T47D (cell line): ENCODE data around the gene FOXRED2.

Experiments
- DNase-seq, 2 experiments: peaks; one replicate each; pipeline versions ENCODE4 v3.0.0 to v3.0.0-alpha.2; 2011 to 2012; ENCODE audit warnings: low read depth in 1 of 2, low spot score in 1 of 2
- JUND ChIP-seq: IDR thresholded peaks from 2 replicates; pipeline ENCODE4 v1.6.1; 2012; ENCODE audit warnings: low read depth
- in situ Hi-C: cut with HindIII; loops from 2 replicates; pipeline ENCODE4 v1.10.0; 2016; ENCODE audit warnings: low sequenced_read_pairs, low pct_unique_long_range_greater_than_20kb

FOXRED2 gene

DNA sequence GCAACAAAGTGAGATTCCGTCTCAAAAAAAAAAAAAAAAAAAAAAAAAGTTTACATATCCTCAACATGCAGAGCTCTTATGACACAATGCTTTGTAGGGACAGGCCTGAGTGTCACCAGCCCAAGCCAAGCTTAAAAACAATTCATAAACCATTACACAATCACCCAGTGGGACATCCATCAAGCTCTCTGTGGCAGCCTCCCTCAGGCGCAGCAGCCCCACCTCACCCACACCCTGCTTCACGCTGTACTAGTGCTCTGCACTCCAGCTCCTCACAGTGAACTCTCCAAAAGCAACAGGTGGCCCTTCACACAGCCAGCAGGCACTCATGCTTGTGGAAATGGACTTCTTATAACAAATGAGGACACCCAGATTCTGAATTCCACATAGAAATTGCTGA is 3.5 kb upstream of the FOXRED2 start:
- no peak for TF ChIP-seq JUND
- no peak for DNase-seq
- in situ Hi-C loops: no loop called here

DNA sequence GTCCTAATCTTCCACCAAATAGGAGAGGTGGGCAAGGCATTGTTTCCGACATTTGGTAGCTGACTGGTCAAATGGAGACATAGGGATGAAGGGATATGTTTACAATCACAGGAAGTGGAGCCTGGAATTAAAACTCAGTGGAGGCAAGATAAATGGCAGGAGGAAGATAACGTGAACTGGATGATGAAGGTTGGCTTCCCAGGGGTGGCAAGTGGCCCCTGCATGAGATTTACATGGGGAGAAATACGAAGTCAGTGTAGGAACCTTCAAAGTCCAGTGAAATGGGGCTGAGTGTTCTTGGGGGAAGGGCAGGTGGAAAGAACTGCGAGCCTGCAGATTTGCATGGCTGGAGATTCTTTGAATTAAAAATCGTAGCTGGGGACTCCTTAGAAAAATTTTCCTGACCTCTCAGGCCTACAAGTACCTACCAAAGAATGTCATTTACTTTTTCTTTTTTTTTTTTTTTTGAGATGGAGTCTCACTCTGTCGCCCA is 724 bp upstream of the FOXRED2 start:
- no peak for TF ChIP-seq JUND
- DNase-seq: no peak
- in situ Hi-C loops: no loop called here

DNA sequence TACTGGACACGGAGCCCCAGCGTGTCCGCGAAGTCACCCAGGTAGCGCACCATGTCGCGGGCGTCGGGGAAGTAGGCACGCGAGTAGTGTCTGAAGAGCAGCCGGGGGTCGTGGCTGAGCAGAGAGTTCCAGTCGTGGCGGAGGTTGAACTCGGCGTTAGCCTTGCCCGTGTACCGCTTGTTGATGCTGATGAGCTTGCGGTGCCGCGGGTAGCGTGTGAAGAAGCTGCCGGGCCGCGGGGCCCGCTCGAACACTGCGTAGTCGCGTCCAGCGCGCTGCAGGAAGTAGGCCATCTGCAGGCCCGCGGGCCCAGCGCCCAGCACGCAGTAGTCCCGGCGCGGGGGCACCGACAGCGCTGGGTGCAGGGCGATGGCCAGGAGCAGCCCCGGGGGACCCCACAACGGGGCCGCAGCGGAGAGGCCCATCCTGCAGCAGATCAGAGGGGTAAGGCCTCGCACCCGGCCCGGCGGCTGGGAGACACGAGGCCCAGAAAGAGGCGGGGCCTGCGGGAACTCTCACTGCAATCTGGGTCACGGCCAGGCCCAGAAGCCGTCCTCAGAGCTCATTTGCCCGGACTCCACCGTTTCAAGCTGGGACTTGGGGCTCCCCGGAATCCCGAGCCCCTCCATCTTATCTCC is 723 bp downstream of the FOXRED2 start:
- TF ChIP-seq JUND: no peak
- DNase-seq: peak; percentile 19 to 36
- in situ Hi-C loops: no loop called here

DNA sequence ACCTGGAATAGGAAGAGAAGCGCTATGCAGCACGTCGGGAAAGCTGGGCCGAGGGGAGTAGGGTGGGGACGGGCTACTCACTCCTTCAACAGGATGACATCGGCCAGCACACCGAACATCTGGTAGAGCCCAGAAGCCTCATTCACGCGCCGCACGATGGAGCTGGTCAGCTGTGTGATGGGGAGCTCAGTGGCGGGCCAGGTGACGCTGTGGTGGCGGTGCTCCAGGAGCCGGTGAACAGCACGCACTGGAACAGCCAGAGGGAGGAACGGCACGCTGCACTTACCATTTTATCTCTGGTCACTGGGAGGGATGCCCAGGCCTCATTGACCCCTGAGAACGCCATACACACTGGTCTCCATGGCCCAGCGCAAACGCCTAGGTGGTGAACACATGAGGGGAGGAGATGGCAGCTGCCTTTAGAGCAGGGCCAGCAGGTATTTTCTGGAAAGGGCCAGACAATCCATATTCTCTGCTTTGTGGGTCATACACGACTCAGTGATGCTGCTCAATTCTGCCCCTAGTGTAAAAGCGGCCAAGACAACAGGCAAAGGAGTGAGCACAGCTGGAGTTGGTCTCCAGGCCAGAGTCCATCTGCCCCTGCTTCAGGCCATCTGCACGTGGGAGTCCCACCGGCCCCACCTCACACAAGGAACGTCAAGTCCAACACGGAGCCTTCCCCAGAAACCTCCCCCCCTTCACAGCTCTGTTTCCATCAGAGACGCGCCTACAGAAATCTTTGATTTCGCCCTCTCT is 8.8 kb downstream of the FOXRED2 start:
- no peak for TF ChIP-seq JUND
- in situ Hi-C loops: no loop called here
- no peak for DNase-seq

DNA sequence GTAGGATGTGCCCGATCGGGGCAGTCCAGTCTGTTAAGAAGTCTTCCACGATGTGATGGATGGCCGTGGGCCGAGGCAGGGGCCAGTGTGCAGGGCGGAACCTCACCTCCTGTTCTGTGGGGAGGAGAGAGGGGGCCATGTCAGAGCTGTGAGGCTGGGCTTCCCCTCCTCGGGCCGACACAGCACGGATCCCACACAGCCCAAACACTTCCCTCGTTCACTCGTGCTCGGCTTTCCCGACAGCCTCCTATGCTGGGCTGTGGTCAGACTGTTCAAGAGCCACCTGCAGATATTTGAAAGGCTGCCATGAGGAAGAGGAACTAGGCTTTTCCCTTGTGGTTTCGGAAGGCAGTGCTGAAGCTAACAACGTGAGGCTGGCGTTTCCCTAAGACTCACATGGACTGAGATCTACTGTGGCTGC is 13.1 kb downstream of the FOXRED2 start:
- TF ChIP-seq JUND: no peak
- no peak for DNase-seq
- in situ Hi-C loops: no loop called here

DNA sequence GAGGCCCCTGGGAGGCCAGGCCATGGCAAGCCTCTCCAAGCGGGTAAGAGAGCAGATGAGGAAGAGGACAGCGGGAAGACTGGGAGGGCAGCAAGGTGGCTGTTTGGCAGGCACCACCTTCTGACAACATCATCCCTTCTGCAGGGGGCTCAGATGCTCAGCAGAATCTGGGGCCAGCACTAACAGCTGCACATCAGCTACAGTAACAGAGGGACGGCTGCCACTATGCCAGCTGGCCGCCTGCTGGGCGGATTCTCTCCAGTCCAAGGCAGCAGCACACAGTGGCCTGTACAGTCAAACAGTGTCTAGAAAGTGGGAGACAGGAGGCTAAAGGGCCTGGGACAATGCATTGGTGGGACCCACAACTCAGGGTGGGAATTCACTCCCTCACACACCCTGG is 14.7 kb downstream of the FOXRED2 start:
- TF ChIP-seq JUND: no peak
- no peak for DNase-seq
- in situ Hi-C loops: no loop called here

DNA sequence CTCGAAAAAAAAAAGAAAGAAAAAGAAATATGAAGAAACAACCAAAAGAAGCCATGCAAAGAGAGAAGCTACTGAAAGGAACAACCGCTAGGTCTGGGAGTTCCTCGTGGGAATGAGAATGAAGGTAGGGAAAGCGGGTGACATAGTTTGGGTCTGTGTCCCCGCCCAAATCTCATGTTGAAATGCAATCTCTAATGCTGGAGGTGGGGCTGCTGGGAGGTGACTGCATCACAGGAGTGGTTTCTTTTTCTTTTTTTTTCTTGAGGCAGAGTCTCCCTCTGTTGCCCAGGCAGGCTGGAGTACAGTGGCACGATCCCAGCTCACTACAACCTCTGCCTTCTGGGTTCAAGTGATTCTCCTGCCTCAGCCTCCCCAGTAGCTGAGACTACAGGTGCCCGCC is 15.7 kb downstream of the FOXRED2 start:
- in situ Hi-C loops: no loop called here
- TF ChIP-seq JUND: no peak
- DNase-seq: no peak

DNA sequence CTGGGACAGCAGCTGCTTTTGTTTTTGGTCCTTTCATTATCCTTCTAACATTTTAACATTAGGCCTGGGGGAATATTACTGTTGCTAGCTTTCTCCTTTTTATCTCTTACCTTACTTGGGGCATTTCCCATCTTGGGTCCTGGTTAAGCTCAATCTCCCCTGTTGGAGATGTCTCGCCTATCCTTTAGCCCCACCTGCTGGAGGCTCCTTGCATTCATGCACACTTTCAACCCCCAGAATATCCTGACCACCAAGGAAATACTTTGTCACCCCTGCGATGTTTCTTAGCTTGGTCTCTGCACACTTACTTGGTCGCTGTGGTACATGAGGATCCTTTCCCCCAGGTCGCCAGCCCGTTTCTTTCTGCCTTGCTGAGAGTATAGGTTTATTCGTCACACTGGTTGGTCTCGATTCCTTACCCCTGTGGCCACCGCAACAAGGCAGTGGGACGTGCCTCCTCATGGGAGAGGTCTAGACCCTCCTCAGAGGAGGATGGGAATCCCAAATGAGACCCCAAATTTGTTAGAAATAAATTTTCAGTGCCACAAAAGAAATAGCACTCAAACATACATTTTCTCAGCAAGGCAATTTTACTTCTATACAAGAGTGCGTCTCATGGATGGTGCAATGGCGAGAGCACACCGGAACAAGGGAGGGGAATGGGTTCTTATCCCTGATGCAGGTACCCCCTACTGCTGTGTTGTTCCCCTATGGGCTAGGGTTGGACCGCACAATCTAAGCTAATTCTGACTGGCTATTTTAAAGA is 20.0 kb downstream of the FOXRED2 start:
- in situ Hi-C loops: no loop called here
- peak in 1 of 2 experiments; percentile 53 for DNase-seq

DNA sequence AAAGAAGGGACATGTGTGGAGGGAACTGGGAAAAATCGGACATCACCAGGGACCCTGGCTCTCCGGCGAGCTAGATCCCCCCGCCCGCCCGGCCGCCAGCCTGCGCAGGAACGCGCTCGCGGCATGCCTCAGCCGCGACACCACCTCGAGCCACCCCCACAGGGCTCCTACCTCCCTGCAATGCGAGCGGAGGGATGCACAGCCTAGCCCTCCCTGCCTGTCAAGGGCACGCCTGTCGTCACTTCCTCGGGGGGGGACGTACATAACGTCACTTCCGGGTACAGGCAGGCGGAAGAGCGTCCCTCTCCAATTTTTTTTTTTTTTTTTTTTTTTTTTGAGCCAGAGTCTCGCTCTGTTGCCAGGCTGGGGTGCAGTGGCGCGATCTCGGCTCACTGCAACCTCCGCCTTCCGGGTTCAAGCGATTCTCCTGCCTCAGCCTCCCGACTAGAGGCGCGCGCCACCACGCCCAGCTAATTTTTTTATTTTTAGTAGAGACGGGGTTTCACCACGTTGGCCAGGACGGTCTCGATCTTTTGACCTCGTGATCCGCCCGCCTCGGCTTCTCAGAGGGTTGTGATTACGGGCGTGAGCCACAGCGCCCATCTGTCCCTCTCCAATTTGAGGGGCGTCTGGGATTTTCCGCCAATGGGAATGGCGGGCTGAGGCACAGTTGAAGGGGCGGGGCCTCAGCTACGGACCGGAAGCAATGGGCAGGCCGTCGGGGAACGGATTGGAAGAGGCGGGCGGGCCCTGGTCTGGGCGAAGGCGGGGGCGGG is 25.3 kb downstream of the FOXRED2 start, which contains the start of gene TXN2:
TSS of gene TXN2 (minus strand) at position 248 of the 776 bp plus-strand sequence. CDS start 803 bp downstream, outside the sequence.
- no peak for TF ChIP-seq JUND
- peak; percentile 69 to 95 for DNase-seq
- in situ Hi-C loops: no loop called here

More for the DNA sequence above, 20.0 kb downstream of the FOXRED2 start:
- TF ChIP-seq JUND: no peak

DNA sequence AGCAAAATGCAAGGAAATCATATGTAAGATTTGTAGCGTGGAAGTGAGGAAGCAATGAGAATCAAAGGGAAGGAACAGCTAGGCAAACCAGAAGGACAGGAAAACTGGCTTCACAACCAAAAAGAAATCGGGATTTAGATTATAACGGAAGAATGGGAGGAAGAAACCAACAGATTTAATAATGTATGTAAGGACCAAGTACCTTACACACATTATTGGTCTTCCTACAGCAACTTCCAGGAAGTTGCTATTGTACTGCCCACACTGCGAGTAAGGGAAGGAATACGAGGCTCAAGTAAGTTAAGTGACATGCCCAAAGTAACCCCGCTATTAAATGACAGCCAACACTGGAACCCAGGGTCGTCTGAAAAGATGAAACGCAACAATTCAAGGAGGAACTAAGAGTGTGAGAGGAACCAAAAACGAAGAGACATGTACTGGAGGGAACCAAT is 25.9 kb downstream of the FOXRED2 start:
- TF ChIP-seq JUND: no peak
- in situ Hi-C loops: no loop called here

DNA sequence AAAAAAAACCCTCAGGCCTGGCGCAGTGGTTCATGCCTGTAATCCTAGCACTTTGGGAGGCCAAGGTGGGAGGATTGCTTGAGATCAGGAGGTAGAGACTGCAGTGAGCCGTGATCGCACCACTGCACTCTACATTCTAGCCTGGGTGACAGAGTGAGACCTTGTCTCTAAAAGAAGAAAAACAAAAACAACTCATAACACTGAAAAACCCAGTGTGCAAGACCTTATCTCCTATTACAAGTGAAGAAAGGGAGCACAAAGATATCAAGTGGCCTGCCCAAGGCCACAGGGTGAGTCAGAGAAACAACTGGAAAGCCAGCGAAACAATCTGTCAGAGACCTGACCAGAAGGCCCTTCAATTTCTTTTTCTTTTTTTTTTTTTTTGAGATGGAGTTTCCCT is 27.9 kb downstream of the FOXRED2 start:
- DNase-seq: no peak
- no peak for TF ChIP-seq JUND
- in situ Hi-C loops: no loop called here

More for the DNA sequence above, 25.9 kb downstream of the FOXRED2 start:
- DNase-seq: no peak

DNA sequence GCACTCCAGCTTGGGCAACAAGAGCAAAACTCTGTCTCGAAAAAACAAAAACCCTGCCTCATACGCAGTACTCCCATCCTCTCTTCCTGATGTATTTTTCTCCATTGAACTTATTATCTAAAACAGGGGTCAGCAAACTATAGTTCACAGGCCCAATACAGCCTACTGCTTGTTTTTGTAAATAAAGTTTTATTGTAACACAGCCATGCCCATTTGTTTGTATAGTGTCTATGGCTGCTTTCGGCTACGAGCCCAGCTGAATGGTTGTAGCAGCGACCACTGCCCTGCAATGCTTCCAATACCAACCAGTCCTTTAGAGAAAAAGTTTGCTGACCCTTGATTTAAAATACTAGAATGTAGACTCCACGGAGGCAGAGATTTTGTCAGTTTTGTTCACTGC is 31.5 kb downstream of the FOXRED2 start:
- in situ Hi-C loops: no loop called here
- DNase-seq: no peak
- no peak for TF ChIP-seq JUND
